ENCODE results near the gene FATE1.

DNA sequence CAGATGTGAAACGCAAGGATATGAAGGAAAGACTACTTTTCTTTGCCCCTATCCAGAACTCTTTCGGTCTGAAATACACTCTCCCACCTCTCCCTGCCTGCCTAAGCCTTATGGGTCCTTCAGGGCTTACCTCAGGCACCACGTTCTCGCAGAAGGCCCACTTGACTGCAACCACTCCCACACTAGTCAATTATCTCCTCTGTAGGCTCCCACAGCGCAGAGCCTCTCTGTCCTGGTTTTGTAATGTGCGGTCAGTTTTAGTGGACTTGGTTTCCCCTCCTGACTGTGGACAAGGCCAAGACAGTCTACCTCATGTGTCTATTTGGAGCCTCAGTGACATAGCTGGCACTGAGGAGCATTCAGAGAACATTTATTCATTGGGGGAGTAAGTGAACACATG is 29.8 kb downstream of the FATE1 start:
- TF ChIP-seq, protein P1, sequence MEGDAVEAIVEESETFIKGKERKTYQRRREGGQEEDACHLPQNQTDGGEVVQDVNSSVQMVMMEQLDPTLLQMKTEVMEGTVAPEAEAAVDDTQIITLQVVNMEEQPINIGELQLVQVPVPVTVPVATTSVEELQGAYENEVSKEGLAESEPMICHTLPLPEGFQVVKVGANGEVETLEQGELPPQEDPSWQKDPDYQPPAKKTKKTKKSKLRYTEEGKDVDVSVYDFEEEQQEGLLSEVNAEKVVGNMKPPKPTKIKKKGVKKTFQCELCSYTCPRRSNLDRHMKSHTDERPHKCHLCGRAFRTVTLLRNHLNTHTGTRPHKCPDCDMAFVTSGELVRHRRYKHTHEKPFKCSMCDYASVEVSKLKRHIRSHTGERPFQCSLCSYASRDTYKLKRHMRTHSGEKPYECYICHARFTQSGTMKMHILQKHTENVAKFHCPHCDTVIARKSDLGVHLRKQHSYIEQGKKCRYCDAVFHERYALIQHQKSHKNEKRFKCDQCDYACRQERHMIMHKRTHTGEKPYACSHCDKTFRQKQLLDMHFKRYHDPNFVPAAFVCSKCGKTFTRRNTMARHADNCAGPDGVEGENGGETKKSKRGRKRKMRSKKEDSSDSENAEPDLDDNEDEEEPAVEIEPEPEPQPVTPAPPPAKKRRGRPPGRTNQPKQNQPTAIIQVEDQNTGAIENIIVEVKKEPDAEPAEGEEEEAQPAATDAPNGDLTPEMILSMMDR (IDR thresholded peaks at IDR 0.05): no peak
- TF ChIP-seq TCF7L2 (IDR thresholded peaks at IDR 0.05; ENCODE audit: low read depth, low read length) (no peak), POLR2AphosphoS5 (IDR thresholded peaks at IDR 0.05; ENCODE audit: low read depth, low read length) (no peak), SIN3A (IDR thresholded peaks at IDR 0.05; ENCODE audit: borderline replicate concordance, insufficient read depth, low read depth, low read length) (no peak)
- TF ChIP-seq, protein P2, sequence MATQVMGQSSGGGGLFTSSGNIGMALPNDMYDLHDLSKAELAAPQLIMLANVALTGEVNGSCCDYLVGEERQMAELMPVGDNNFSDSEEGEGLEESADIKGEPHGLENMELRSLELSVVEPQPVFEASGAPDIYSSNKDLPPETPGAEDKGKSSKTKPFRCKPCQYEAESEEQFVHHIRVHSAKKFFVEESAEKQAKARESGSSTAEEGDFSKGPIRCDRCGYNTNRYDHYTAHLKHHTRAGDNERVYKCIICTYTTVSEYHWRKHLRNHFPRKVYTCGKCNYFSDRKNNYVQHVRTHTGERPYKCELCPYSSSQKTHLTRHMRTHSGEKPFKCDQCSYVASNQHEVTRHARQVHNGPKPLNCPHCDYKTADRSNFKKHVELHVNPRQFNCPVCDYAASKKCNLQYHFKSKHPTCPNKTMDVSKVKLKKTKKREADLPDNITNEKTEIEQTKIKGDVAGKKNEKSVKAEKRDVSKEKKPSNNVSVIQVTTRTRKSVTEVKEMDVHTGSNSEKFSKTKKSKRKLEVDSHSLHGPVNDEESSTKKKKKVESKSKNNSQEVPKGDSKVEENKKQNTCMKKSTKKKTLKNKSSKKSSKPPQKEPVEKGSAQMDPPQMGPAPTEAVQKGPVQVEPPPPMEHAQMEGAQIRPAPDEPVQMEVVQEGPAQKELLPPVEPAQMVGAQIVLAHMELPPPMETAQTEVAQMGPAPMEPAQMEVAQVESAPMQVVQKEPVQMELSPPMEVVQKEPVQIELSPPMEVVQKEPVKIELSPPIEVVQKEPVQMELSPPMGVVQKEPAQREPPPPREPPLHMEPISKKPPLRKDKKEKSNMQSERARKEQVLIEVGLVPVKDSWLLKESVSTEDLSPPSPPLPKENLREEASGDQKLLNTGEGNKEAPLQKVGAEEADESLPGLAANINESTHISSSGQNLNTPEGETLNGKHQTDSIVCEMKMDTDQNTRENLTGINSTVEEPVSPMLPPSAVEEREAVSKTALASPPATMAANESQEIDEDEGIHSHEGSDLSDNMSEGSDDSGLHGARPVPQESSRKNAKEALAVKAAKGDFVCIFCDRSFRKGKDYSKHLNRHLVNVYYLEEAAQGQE (IDR thresholded peaks at IDR 0.05; ENCODE audit: insufficient read depth in 1 of 2, low read depth in 2 of 2, low read length in 1 of 2): no peak
